Neutrophil (primary cell): ENCODE data around the gene NSL1.

ENCODE experiments used
- H3K27ac ChIP-seq: fragments of 200-600 bp; sonication (generic); 2 replicates; pipeline ENCODE4 v1.5.1; 2016; ENCODE audit warnings: mild to moderate bottlenecking, moderate library complexity
- H3K27me3 ChIP-seq: fragments of 200-600 bp; sonication (generic); 2 replicates; pipeline ENCODE4 v1.6.0; 2016; ENCODE audit warnings: mild to moderate bottlenecking
- H3K36me3 ChIP-seq: fragments of 200-600 bp; sonication (generic); 2 replicates; pipeline ENCODE4 v1.5.1; 2017
- H3K4me1 ChIP-seq, 2 experiments: fragments of 200-600 bp in 1 of 2; sonication (generic) in 1 of 2; 1 replicate in 1 of 2; 2 replicates in 1 of 2; pipeline versions ENCODE4 v1.5.1 to v1.6.1; 2013 to 2016; ENCODE audit warnings: low read depth in 1 of 2, low read length in 1 of 2, mild to moderate bottlenecking in 1 of 2, moderate library complexity in 1 of 2; ENCODE audit not compliant: control insufficient read depth in 1 of 2, insufficient read depth in 1 of 2
- H3K4me3 ChIP-seq, 2 experiments: fragments of 200-600 bp in 1 of 2; sonication (generic) in 1 of 2; 1 replicate in 1 of 2; 2 replicates in 1 of 2; pipeline ENCODE4 v1.5.1; 2013 to 2016; ENCODE audit warnings: low read depth in 1 of 2, low read length in 1 of 2, mild to moderate bottlenecking in 1 of 2, moderate library complexity in 1 of 2
- H3K9me3 ChIP-seq: fragments of 200-600 bp; sonication (generic); 2 replicates; pipeline ENCODE4 v1.5.1; 2016
- TF ChIP-seq, protein P1 (sequence below): fragments of 200-600 bp; sonication (generic); IDR thresholded peaks from 2 replicates; pipeline ENCODE4 v1.5.1; 2016; ENCODE audit warnings: antibody characterized with exemption

Gene NSL1

DNA sequence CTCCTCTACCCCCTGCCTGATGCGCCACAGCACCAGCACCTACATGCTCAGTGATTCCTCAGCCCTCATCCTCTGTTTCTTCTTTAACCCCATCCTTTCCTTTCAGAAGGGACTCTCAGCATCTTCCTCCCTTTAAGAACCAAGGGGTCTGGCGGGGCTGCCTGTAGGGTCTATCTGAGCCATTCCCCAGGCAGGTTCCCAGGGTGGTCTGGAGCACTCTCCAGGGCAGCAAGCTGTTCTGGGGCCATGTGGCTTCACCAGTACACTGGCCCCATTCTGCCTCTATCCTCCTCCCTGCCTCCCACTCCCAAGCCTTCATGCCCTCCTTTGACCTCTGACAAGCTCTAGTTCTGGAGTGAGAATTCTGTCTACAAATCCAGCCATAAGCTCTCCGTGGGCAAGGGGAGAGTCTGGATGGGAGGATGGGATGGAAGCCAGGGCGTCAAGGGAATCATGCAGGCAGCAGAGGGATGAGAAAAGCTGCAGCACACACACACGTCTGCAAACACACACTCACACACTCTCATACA is 102.3 kb downstream of the NSL1 start:
- H3K4me3 ChIP-seq, result no peak overlapping the region
- H3K4me1 ChIP-seq, result peaks cover 19 to 25% of the 10 kb centered on the region in 2 experiments

GRCh38 chr1:212688341-212689047 is 103.1 kb downstream of the NSL1 start:
- H3K9me3 ChIP-seq, result no peaks in the 10 kb centered on the region
- no peaks in the 10 kb centered on the region for H3K36me3 ChIP-seq
- H3K4me1 ChIP-seq, result peaks cover 27 to 33% of the 10 kb centered on the region in 2 experiments
- TF ChIP-seq, protein P1, sequence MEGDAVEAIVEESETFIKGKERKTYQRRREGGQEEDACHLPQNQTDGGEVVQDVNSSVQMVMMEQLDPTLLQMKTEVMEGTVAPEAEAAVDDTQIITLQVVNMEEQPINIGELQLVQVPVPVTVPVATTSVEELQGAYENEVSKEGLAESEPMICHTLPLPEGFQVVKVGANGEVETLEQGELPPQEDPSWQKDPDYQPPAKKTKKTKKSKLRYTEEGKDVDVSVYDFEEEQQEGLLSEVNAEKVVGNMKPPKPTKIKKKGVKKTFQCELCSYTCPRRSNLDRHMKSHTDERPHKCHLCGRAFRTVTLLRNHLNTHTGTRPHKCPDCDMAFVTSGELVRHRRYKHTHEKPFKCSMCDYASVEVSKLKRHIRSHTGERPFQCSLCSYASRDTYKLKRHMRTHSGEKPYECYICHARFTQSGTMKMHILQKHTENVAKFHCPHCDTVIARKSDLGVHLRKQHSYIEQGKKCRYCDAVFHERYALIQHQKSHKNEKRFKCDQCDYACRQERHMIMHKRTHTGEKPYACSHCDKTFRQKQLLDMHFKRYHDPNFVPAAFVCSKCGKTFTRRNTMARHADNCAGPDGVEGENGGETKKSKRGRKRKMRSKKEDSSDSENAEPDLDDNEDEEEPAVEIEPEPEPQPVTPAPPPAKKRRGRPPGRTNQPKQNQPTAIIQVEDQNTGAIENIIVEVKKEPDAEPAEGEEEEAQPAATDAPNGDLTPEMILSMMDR, result no peak
- no peak overlapping the region for H3K27ac ChIP-seq
- no peaks in the 10 kb centered on the region for H3K27me3 ChIP-seq
- no peak overlapping the region for H3K4me3 ChIP-seq

More for the DNA sequence above, 102.3 kb downstream of the NSL1 start:
- peaks cover 3% of the 10 kb centered on the region for H3K27me3 ChIP-seq
- no peaks in the 10 kb centered on the region for H3K9me3 ChIP-seq
- H3K27ac ChIP-seq, result no peak overlapping the region
- H3K36me3 ChIP-seq, result no peaks in the 10 kb centered on the region
- TF ChIP-seq, protein P1, result no peak

- Histone ChIP-seq H3K27ac (no peak overlapping the region), H3K36me3 (no peaks in the 10 kb centered on the region), H3K4me1 (peaks cover 34 to 39% of the 10 kb centered on the region in 2 experiments), H3K27me3 (no peaks in the 10 kb centered on the region), H3K9me3 (no peaks in the 10 kb centered on the region), H3K4me3 (no peak overlapping the region)
- TF ChIP-seq, protein P1, result no peak
These were observed 103.8 kb downstream of the NSL1 start for GRCh38 chr1:212687811-212688210.

GRCh38 chr1:212686591-212686990 is 105.0 kb downstream of the NSL1 start:
- TF ChIP-seq, protein P1, result no peak
- no peak overlapping the region for H3K27ac ChIP-seq
- H3K9me3 ChIP-seq, result no peaks in the 10 kb centered on the region
- no peaks in the 10 kb centered on the region for H3K36me3 ChIP-seq
- no peaks in the 10 kb centered on the region for H3K27me3 ChIP-seq
- peaks cover 42 to 47% of the 10 kb centered on the region in 2 experiments for H3K4me1 ChIP-seq
- H3K4me3 ChIP-seq, result no peak overlapping the region

DNA sequence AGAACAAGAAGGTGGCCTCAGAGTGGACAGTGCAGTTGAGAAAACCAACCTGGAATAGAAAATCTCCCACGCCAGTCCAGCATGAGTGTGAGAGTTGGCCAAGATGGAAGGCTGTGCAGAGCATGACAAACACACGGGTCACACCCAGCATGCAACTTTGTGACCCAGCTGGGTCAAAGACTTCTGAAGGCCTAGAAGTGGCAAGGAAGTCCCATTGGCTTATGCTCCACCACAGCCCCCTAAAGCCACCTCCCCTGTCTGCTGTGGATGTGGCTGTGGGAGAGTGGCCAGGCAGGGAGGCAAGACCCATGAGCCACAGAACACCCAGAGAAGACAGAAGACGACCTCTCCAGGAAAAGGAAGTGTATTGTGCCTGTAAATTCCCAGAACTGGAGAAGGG is 105.5 kb downstream of the NSL1 start:
- Histone ChIP-seq H3K4me3 (no peak overlapping the region), H3K9me3 (no peaks in the 10 kb centered on the region), H3K36me3 (no peaks in the 10 kb centered on the region), H3K27ac (no peak overlapping the region), H3K27me3 (no peaks in the 10 kb centered on the region), H3K4me1 (peaks cover 44 to 48% of the 10 kb centered on the region in 2 experiments)
- TF ChIP-seq, protein P1, result no peak
